Non-pigmented ciliary epithelial cell (primary cell): ENCODE results near the gene FOXQ1.
"Not testable (repeated sequence)": the region's sequence is repeated elsewhere in the genome, so short reads cannot be mapped to it uniquely, and the experiment has no call there.

Experiments used
- DNase-seq: peaks from one replicate; pipeline ENCODE4 v3.0.0-alpha.2; 2010; ENCODE audit warnings: low read depth

The FOXQ1 gene

DNA sequence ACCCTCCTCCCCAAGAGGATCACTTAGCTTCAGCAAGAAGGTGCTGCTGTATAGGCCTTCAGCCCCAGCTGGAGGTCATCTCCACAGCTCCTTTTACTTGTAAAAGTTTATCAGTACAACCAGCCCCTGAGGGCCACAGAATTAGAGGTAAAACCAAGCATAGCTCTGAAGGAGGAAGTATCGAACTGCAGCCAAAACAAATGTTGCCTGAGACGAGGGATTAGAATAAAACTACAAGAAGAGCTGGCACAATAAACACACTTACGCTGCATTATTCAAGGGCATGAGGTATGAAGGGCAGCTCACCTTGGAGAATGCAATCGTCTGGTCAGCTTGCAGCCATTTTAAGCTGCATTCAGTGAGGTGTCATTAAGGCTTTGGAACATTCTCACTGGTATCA lies 21.1 kb upstream of the FOXQ1 start:
- no peak for DNase-seq

DNA sequence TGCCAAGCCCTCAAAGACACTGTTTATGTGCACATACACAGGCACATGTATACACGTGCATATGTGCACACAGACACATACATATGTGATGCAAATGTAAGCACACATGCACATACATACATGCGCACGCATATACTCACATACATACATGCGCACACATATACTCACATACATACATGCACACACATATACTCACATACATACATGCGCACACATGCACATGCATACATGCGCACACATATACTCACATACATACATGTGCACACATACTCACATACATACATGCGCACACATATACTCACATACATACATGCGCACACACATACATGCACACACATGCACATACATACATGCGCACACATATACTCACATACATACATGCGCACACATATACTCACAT lies 20.5 kb upstream of the FOXQ1 start:
- no peak for DNase-seq

DNA sequence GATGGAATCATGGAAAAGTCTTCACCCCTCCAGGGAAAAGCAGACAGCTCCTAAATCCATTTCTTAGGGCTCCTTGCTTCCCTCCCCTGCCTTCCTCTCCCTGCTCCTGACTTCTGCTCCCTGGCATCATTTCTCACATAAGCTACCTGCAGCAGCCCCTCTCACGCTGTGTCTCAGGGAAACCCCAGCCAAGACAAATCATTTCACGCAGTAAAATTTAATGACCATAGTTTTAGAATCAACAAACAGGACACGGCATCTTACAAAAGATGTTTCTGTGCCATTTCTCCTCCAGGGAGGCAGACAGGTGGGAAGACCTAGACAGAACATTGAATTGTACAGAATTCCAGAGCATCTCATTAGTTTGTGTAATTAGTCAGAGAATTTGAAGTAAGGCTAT lies 16.5 kb upstream of the FOXQ1 start:
- no peak for DNase-seq

DNA sequence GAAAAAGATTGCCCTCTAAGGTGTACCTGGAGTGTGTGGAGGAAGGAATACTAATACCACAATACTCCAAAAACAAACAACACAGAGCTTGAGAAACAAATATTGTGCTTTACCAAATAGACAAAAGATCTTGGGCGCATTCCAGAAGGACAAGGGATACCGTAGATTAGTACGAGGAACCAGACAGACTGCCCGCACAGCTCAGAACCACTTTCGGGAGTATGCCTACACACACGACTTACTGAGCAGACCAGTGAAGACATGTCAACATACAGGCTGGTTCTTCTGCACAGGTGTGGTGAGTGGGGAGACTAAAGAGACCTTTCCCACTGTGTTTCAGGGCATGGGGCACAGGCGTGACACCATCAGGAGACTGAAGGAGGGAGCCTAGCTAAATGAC lies 15.8 kb upstream of the FOXQ1 start:
- no peak for DNase-seq

DNA sequence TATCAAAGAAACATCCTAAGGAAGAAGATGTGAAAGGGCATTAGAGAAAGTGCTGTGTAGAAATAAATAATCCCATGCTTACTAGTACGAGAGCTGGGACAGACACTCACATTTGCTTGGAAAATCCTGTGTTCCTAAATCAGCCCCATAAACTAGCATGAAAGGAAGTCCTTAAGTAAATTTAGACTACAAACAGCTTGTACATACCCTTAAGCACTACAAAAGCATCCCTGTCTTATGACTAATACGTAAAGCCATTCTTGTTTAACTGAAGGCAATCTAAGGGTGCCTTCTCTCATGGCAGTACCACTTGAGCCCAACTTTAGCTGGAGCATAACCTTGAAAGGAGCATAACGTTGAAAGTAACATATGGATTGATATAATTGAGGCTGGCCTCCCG lies 15.4 kb upstream of the FOXQ1 start:
- DNase-seq, result no peak

DNA sequence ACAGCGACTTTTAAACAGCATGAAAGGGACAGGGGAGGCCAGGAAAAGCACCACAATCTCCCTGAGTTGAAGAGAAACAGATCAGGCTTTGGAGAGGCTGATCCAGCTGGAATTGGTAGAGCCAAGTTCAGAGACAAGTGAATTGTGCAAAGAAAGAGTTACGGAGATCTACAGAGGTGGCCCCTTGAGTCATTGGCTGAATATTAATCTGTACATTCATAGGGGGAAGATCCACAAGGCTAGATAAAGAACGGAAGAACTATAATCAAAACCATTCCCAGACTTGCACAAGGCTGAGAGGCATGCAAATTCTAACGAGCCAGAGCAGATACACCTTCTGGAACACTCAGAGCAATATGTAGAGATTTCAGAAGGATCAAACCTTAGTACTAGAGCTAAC lies 14.2 kb upstream of the FOXQ1 start:
- no peak for DNase-seq

DNA sequence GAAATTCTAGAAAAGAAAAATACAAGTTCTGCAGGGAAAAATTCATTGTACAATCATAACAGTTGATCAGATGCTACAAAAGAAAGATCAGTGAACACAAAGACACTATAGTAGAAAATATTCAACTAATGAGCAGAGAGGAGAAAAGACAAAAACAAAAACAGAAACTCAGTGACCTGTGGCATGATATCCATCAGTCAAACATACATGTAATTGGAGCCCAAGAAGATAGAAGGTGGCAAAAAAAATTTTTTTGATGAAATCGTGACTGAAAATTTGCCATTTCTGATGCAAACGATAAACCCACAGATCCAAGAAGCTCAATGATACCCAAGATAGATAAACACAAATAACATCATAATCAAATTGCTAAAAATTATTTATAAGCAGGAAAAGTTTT lies 13.1 kb upstream of the FOXQ1 start:
- DNase-seq, result no peak

DNA sequence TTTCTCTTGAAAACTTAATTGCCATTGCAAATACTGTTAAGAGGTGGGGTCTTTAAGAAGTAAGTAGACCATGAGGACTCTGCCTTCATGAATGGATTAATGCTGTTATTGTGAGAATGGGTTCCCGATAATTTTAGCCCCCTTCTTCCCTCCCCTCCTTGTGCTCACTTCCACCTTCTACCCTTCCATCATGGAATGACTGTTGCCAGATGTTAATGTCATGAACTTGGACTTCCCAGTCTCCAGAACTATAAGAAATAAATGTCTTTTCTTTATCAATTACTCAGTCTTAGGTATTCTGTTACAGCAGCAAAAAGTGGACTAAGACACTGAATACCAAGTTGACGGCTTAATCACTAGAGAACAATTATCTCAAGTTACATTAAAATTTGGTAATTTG lies 5.8 kb upstream of the FOXQ1 start:
- DNase-seq, result no peak

DNA sequence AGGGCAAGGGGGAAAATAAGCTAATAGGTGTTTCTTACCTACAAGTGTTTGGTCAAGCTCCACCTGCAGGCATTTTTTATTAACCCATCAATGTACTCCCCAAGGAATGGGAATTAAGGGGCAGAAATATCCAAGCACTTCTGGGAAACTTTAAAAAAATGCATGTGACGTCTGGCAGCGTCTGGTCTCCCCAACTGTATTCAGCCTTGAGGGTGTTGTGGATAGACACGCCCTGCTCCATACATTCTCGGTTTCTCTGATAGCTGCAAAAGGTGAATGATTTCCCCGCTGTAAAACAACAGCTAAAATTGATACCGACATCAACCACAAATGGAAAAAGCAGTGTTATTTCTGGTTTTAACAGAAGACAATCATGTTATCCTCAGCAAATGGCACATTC lies 2.5 kb upstream of the FOXQ1 start:
- DNase-seq, result no peak

DNA sequence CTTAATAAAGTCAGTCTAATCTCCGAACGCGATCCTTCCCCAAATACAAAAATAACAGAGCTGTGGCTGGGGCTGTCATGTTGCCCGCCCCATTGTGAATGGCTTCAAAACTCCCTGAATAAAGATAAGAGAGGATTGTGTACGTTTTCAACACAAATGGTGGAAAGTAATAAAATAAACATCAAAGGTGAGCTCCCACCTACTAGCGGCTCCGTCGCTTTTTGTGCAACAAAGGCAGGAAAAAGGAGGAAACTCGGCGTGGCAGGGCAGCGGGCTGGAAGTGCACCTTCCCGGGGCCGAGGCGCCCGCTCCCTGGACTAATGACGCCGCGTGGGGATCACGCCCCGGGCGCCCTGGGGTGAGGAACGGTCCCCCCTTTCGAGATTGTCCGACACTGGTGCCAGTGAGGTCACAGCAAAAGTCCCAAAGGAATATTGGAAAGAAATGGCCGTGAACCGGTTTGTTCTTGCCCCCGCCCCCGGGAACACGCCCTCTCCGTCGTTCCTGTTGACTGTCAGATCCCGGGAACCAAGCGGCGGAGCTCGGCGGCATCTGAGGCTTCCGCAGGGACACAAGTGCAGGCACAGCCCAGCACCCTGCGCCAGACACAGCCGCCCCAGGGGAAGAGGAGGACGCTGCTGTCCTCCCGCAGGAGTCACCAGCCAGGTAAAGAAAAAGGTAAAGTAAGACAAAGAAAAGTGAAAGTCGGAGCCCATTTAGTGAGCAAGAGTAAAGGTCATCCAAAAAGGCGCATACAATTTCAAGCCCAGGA lies 1.1 kb upstream of the FOXQ1 start:
- no peak for DNase-seq

DNA sequence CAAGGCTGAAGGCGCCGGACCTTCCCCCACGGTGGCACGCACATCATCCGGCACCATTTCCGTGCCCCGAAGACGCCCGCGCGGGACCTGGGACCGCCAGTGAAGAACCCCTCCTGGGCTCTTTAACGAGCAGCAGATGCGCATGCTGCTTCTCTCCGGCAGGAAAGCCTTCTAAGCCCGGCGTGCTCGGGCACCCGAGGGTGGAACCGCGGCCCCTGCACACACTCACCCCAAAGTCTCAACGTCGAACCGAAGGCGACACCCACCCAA lies 240 bp downstream of the FOXQ1 start:
- no peak for DNase-seq

DNA sequence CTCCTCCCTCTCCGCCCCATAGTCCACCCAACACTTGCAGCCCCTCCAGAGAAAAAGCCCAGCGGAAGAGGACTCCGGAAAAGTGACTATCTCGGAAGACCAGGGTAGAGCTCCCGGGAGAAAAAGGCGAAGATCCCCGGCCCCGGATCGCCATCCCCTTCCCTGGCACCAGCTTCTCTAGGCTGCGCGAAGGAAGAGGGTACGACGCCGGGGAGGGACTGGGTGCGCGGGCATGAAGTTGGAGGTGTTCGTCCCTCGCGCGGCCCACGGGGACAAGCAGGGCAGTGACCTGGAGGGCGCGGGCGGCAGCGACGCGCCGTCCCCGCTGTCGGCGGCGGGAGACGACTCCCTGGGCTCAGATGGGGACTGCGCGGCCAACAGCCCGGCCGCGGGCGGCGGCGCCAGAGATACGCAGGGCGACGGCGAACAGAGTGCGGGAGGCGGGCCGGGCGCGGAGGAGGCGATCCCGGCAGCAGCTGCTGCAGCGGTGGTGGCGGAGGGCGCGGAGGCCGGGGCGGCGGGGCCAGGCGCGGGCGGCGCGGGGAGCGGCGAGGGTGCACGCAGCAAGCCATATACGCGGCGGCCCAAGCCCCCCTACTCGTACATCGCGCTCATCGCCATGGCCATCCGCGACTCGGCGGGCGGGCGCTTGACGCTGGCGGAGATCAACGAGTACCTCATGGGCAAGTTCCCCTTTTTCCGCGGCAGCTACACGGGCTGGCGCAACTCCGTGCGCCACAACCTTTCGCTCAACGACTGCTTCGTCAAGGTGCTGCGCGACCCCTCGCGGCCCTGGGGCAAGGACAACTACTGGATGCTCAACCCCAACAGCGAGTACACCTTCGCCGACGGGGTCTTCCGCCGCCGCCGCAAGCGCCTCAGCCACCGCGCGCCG lies 822 bp downstream of the FOXQ1 start:
- no peak for DNase-seq

DNA sequence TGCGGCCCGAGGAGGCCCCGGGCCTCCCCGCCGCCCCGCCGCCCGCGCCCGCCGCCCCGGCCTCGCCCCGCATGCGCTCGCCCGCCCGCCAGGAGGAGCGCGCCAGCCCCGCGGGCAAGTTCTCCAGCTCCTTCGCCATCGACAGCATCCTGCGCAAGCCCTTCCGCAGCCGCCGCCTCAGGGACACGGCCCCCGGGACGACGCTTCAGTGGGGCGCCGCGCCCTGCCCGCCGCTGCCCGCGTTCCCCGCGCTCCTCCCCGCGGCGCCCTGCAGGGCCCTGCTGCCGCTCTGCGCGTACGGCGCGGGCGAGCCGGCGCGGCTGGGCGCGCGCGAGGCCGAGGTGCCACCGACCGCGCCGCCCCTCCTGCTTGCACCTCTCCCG lies 1.5 kb downstream of the FOXQ1 start:
- no peak for DNase-seq

DNA sequence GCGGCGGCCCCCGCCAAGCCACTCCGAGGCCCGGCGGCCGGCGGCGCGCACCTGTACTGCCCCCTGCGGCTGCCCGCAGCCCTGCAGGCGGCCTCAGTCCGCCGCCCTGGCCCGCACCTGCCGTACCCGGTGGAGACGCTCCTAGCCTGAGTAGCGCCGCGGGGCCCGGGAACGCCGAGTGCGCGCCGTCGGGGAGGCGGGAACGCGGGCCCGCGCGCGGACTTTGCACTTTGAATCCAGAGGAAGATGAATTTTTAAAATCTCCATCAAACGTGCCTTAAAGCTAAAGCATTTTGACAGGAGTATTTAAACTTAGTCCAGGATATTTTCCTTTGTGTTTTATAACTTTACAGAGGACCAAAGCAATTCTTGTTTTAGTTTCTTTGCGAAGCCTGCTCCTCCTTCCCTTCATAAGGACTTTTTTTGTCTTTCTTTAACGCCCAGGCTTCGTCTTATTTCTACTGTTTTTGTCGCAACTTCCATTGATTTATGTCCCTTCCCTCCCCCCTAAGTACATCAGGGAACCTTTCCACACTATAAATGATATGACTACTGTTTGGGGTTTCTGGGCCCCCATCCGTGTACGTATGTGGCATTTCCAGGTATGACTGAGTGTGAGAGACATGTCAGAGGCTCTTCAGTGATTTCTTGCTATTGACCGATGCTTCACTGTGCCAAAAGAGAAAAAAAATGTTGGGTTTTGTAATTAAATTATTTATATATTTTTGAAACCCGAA lies 2.0 kb downstream of the FOXQ1 start:
- DNase-seq, result no peak

DNA sequence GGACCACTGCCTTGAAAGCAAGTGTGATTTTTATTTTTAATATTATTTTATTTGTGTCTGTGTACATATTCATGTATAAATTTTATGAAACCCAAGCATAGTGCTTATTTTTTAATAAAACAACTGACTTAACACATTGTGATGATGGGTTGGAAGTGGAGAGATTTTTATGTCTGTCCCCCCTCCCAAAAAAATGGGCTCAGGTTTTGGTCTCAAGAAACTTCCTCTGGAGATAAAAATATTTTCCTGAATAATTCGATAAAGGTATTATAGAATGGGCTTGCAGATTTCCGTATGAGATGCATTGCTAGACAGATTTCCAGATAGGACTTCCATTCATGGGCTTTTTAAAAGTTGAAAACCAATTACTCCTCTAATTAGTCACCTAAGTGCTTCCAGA lies 2.7 kb downstream of the FOXQ1 start:
- DNase-seq, result no peak

DNA sequence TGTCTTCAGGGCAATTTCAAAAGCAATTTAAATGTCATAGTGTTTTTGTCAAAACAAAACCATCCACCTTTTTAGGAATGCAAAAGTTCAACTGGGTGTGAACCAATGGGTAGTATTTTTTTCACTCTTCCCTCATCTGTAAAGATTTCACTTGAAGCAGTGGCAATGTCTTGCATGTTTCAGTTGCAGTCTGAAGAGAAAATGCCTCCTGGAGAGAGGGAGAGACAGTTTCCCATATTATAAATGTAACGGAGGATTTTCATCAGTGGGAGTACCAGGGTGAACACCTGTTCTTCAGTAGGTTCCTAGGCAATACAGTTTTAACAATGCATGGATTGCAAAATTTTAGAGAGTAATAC lies 3.3 kb downstream of the FOXQ1 start:
- no peak for DNase-seq

DNA sequence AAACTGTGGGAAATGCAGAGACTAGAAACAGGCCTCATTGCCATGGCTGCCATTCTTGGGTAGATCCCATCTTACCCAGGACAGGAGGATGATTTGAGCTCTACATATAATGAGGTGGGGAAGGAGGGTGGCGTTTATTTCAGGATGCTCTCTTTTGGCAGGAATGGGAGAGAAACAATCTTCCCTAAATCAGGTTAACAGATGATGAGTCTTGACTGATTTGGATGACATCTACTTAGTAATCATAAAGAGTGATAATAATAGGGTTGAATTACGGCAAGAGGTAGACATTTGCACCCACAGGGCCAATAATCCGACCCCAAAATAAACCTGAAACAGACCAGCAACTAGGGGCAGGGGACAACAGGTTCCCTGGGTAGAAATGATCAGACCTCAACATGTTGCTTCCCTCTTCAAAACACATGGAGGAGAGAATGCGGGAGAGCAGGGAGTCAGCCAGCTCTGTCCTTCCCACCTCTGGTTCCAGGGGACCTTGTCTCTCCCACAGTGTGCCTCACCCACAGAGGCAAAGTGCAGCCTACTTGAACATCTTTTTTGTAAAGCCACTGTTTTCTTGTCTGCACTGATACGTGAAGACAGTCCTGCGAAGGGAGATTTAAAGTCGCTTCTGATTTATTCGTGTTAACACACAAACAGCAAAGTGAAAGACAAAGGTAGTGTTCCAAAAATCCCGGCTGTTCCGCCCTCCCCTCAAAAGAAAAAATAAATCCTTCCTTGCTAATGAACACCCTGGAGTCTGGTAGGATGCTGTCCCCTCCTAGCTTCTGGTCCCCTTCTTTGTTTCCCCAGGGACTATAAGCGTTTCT lies 3.9 kb downstream of the FOXQ1 start:
- no peak for DNase-seq

DNA sequence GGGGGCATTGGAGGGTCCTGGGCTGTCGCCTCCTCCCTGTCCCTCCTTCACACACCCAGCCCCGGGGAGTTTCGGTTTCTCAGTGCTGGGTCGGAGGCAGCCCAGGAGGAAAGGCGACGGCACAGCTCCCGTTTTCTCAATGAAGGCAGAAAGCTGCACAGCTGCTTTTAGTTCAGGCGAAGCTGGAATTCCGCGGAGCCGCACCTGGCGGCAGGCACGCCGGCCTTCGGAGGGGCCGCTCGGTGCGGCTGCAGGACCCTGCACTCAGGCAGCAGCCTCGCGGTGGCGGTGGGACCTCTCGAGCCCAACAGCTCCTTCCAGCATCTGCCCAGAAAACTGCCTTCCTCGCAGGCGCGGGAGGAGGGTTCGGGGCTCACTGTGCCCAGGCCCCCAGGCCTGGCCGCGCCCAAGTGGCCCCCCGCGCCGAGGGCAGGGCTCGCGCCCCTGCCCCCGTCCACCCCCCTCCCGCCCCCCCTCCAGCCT lies 4.6 kb downstream of the FOXQ1 start:
- no peak for DNase-seq

DNA sequence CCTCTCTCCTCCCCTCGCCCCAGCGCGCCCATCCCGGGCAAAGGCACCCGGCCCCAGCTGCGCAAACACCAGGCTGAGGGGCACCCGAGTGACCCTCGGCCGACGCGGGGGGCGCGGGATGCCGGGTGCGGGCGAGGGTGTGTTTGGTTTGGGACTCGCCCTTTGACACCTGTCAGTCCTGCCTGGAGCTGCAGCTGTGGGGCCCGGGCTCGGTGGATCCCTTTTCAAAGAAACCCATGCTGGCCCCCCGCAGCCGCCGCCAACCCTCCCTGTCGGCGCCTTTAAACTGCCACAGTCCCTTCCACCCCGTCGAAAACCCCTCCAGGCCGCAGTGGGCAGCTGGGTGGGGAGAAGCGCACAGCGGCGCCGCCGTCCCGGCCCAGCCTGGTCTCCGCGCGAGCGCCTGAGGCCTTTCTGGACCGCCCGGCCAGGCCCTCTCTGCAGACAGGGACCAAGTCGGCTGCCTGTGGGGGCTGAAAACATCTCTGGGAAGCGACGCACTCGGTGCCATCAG lies 5.5 kb downstream of the FOXQ1 start:
- DNase-seq, result no peak

DNA sequence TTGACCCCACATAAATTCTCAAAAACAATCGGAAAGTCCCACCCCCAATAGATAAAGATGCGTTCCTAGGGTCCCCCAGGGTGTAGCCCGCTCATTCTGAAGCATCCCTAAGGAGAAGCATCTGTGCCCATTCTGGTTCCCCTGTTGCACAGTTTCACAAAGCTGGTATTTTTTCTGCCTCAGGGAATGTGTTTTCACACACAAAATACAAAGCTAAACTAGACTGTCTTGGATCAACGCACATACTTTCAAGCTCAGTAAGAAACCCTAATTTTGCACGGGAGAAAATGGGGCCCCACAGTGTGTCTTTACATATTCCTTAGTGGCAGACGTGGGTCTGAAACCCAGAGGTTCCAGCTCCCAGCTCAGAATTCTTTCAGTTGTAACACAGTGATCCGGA lies 6.1 kb downstream of the FOXQ1 start:
- DNase-seq, result no peak

DNA sequence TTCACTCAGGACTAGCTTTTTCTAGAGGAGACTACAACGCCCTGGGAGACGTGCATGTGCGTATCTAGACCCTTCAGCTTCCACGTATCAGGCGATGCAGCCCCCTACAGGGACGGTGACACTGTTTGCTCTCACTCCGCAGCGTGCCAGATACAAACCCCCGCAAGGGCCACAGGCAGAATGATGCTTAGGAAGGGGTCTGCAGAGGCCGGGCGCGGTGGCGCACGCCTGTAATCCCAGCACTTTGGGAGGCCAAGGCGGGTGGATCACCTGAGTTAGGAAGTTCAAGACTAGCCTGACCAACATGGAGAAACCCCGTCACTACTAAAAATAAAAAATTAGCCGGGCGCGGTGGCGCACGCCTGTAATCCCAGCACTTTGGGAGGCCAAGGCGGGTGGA lies 6.7 kb downstream of the FOXQ1 start:
- not testable (repeated sequence) for DNase-seq

DNA sequence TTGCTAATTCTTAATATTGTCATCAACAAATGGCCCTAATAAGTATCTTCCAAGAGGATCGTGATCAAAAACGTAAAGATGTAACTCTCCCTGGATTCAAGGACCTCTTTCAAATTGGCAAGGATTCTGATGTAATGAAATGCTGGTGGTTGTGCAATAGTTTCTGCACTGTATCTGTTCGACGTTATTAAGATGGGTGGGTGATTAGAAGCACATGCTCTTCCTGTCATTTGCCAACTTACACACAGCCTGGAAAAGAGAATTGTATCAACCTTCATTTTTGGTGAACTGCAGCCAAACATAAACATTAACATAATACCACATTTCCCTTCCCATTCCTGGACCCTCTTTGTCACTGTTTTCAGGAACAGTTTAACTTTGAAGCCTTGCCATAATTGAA lies 9.8 kb downstream of the FOXQ1 start:
- DNase-seq, result no peak
